MM.1S (cell line): ENCODE results near the gene HELB.

Experiments used
- CTCF ChIP-seq: fragments of 300-600 bp; sonication (generic); IDR thresholded peaks from 2 replicates; pipeline ENCODE4 v1.5.1; 2016; ENCODE audit warnings: antibody characterized with exemption, low read length, mixed read lengths
- EZH2 ChIP-seq: fragments of 300-600 bp; sonication (generic); optimal IDR thresholded peaks from 2 replicates; pipeline ENCODE3; 2017; ENCODE audit warnings: low read depth, mild to moderate bottlenecking, antibody characterized with exemption, low read length, mixed read lengths

- no peak for TF ChIP-seq CTCF
- no peak for TF ChIP-seq EZH2
Observed at GRCh38 chr12:66320996-66321395, 18.7 kb downstream of the HELB start.
